ENCODE data around the gene TRIM17.

DNA sequence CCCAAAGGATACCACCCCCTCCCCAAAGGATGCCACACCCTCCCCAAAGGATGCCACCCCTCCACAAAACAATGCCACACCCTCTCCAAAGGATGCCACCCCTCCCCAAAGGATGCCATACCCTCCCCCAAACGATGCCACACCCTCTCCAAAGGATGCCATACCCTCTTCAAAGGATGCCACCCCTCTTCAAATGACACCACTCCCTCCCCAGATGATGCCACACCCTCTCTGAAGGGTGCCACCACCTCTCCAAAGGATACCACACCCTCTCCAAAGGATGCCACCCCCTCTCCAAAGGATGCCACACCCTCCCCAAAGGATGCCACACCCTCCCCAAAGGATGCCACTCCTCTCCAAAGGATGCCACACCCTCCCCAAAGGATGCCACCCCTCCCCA lies 21.6 kb upstream of the TRIM17 start:
- TF ChIP-seq, protein P1, sequence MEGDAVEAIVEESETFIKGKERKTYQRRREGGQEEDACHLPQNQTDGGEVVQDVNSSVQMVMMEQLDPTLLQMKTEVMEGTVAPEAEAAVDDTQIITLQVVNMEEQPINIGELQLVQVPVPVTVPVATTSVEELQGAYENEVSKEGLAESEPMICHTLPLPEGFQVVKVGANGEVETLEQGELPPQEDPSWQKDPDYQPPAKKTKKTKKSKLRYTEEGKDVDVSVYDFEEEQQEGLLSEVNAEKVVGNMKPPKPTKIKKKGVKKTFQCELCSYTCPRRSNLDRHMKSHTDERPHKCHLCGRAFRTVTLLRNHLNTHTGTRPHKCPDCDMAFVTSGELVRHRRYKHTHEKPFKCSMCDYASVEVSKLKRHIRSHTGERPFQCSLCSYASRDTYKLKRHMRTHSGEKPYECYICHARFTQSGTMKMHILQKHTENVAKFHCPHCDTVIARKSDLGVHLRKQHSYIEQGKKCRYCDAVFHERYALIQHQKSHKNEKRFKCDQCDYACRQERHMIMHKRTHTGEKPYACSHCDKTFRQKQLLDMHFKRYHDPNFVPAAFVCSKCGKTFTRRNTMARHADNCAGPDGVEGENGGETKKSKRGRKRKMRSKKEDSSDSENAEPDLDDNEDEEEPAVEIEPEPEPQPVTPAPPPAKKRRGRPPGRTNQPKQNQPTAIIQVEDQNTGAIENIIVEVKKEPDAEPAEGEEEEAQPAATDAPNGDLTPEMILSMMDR (conservative IDR thresholded peaks at IDR 0.05; ENCODE audit: low read length): no peak
- TF ChIP-seq EZH2phosphoT487 (IDR thresholded peaks at IDR 0.05; ENCODE audit: borderline replicate concordance, low read depth, low read length): no peak
